ENCODE results near the gene CALCOCO1. TPM values are rescaled to one million over a fixed set of nuclear protein-coding genes. Genes with fewer than 3 reads are reported as not detected.
"Not testable (repeated sequence)": the region's sequence is repeated elsewhere in the genome, so short reads cannot be mapped to it uniquely, and the experiment has no call there.

CALCOCO1 gene
- total RNA-seq, 1 experiment from 2014 or later, result 27.0 TPM

GRCh38 chr12:53764615-53765014 lies 37.4 kb upstream of the CALCOCO1 start (continued):
- TF ChIP-seq ETV6 (CRISPR knock-in tag; IDR thresholded peaks at IDR 0.05), result no peak
- TF ChIP-seq CDX4 (CRISPR knock-in tag; IDR thresholded peaks at IDR 0.05; ENCODE audit: borderline replicate concordance), result no peak
- TF ChIP-seq CREM (CRISPR knock-in tag; IDR thresholded peaks at IDR 0.05), result no peak
- no peak for TF ChIP-seq MYBL2 (CRISPR knock-in tag; IDR thresholded peaks at IDR 0.05)
- no peak for TF ChIP-seq OVOL2 (CRISPR knock-in tag; IDR thresholded peaks at IDR 0.05; ENCODE audit: borderline replicate concordance)
- TF ChIP-seq FOXK1 (CRISPR knock-in tag; IDR thresholded peaks at IDR 0.05), result no peak
- TF ChIP-seq ZNF423 (CRISPR knock-in tag; IDR thresholded peaks at IDR 0.05), result no peak
- TF ChIP-seq HMGXB4 (CRISPR knock-in tag; IDR thresholded peaks at IDR 0.05), result no peak

- H3K4me1 Mint-ChIP-seq; H3K9me3 Mint-ChIP-seq; H3K27ac Mint-ChIP-seq; DNase-seq (ENCODE audit: low spot score); ATAC-seq; H3K36me3 Mint-ChIP-seq; POLR2A ChIA-PET; CTCF ChIA-PET; H3K4me3 Mint-ChIP-seq: not testable (repeated sequence)
- peaks cover 32% of the 10 kb centered on the region for H3K27me3 Mint-ChIP-seq (ENCODE audit: low read depth)
- 0 out of 2 replicates have a peak, but pooled peaks have one; percentile 26 for TF ChIP-seq ZNF121 (CRISPR knock-in tag; IDR thresholded peaks at IDR 0.05)
Measured at GRCh38 chr12:53762793-53763192, 35.5 kb upstream of the CALCOCO1 start.

GRCh38 chr12:53761306-53761705 lies 34.1 kb upstream of the CALCOCO1 start:
- CTCF ChIA-PET, result interaction anchor here (1.1 kb wide), 1 partner anchor 15 kb away, joined by 9 read pairs; no protein-coding TSS in a partner anchor
- H3K27me3 Mint-ChIP-seq (ENCODE audit: low read depth), result peaks cover 19% of the 10 kb centered on the region

More at GRCh38 chr12:53761306-53761705, 34.1 kb upstream of the CALCOCO1 start:
- ATAC-seq (no peak), DNase-seq (ENCODE audit: low spot score) (no peak)
- H3K9me3 Mint-ChIP-seq, result no peaks in the 10 kb centered on the region
- TF ChIP-seq GTF2I (CRISPR knock-in tag; conservative IDR thresholded peaks at IDR 0.05), result no peak
- TF ChIP-seq ESRRA (CRISPR knock-in tag; IDR thresholded peaks at IDR 0.05; ENCODE audit: borderline replicate concordance), result no peak
- no peak for TF ChIP-seq USF1 (CRISPR knock-in tag; IDR thresholded peaks at IDR 0.05)
- no peak for TF ChIP-seq NR1H2 (CRISPR knock-in tag; IDR thresholded peaks at IDR 0.05)
- no peak for TF ChIP-seq NFATC4 (CRISPR knock-in tag; IDR thresholded peaks at IDR 0.05)
- TF ChIP-seq TP53 (CRISPR knock-in tag; IDR thresholded peaks at IDR 0.05), result no peak
- no peak for TF ChIP-seq ZNF512 (CRISPR knock-in tag; IDR thresholded peaks at IDR 0.05; ENCODE audit: borderline replicate concordance)
- no peak for TF ChIP-seq HMGA2 (CRISPR knock-in tag; IDR thresholded peaks at IDR 0.05)
- TF ChIP-seq IRF1 (CRISPR knock-in tag; IDR thresholded peaks at IDR 0.05), result no peak
- peaks cover 2% of the 10 kb centered on the region for H3K4me1 Mint-ChIP-seq
- H3K36me3 Mint-ChIP-seq, result no peaks in the 10 kb centered on the region
- no peak overlapping the region for H3K4me3 Mint-ChIP-seq
- no peak overlapping the region for H3K27ac Mint-ChIP-seq
- POLR2A ChIA-PET, result no interaction called here

Measured in WTC11 (cell line).